ENCODE data around the gene TMEM119. TPM values are rescaled to one million over a fixed set of nuclear protein-coding genes. Genes with fewer than 3 reads are reported as not detected.

TMEM119 gene
- polyA plus RNA-seq, 3 donors = 19.9 to 21.2 (median 20.1) TPM

GRCh38 chr12:108618079-108618952 is 20.4 kb upstream of the TMEM119 start:
- peak in 1 of 3 donors; percentile 65 for DNase-seq (ENCODE audit: low read depth in 3 of 3, low spot score in 2 of 3)

GRCh38 chr12:108616941-108617858 is 19.3 kb upstream of the TMEM119 start:
- DNase-seq (ENCODE audit: low read depth in 3 of 3, low spot score in 2 of 3) = no peak

GRCh38 chr12:108616359-108616758 is 18.5 kb upstream of the TMEM119 start:
- no peak for DNase-seq (ENCODE audit: low read depth in 3 of 3, low spot score in 2 of 3)

- no peak for DNase-seq (ENCODE audit: low read depth in 3 of 3, low spot score in 2 of 3)
Observed at GRCh38 chr12:108615918-108616317, 18.0 kb upstream of the TMEM119 start.

- DNase-seq (ENCODE audit: low read depth in 3 of 3, low spot score in 2 of 3) = no peak
Observed at GRCh38 chr12:108614639-108615038, 16.8 kb upstream of the TMEM119 start.

GRCh38 chr12:108614041-108614440 is 16.2 kb upstream of the TMEM119 start:
- DNase-seq (ENCODE audit: low read depth in 3 of 3, low spot score in 2 of 3) = no peak

DNA sequence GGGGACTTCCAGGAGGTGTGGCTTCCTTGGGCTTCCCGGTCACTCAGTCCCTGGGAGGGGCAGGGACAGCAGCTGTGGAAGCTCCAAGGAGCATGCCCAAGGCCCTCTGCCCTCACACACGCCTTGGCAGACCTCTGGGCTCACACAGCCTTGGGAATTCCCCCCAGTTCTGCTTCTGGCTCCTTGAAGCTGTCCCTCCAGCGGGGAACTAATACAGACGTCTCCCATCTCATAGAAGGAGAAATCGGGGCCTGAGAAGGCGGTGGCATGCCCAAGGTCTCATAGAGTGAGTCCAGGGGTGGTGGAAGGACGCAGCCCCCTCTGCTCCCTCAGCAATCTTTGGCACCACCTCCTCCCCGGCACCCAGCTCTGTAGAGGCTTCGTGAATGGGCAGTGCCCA is 15.7 kb upstream of the TMEM119 start:
- DNase-seq (ENCODE audit: low read depth in 3 of 3, low spot score in 2 of 3) = no peak

- DNase-seq (ENCODE audit: low read depth in 3 of 3, low spot score in 2 of 3) = no peak
Observed at GRCh38 chr12:108612788-108613282, 15.0 kb upstream of the TMEM119 start.

DNA sequence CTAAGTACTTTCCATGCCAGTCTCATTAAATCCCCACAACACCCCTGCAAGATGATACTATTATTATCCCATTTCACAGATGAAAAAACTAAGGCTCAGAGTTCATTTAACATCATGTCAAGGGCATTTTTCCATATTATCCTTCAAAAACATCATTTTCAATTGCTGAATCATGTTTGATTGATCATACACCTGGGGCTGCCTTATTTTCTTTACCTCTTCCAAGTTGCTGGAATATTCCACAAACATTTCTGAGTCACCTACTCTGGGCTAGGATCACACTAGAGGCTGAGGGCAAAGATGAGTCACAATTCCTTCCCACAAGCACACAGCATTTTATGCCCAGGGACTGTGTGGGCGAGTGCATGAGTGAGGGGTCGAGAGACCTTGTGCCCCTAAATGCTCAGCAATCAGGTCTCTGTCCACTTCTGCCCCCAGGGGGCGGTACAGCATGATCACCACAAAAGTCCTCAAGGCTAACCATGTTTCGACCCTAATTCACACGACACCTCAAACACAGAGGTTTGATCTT is 14.1 kb upstream of the TMEM119 start:
- DNase-seq (ENCODE audit: low read depth in 3 of 3, low spot score in 2 of 3) = no peak

DNA sequence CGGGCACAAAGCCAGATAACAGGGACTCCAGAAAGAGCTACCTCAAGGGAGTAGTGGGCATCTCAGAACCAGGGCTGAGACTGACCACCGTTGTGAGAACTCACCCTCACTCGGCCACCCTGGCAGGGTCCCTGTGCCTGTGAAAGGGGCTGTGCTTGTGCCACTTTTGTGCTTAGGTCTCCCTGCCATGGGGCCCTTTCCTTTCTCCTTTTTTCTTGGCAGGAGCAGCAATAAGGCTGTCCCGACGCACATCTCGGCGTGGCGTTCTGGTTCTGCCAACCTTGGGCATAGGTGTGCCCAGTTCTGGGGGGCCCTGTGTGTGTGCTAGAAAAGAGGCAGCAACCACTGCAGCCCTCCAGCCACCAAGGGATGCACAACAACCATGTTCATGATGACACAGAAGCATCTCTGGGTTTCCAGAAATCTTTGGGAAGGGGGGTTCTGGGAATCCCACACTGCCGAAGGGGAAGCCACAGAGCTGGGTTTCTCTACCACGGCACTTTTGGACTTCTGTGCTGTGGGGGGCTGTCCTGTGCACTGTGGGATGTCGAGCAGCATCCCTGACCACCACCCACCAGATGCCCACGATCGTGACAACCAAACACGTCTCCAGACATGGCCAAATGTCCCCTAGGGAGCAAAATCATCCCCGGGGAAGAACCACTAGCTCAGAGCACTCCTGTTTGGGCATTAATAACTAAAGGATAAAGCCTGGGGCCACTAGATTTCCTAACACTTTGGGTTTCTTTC is 13.1 kb upstream of the TMEM119 start:
- DNase-seq (ENCODE audit: low read depth in 3 of 3, low spot score in 2 of 3) = no peak

DNA sequence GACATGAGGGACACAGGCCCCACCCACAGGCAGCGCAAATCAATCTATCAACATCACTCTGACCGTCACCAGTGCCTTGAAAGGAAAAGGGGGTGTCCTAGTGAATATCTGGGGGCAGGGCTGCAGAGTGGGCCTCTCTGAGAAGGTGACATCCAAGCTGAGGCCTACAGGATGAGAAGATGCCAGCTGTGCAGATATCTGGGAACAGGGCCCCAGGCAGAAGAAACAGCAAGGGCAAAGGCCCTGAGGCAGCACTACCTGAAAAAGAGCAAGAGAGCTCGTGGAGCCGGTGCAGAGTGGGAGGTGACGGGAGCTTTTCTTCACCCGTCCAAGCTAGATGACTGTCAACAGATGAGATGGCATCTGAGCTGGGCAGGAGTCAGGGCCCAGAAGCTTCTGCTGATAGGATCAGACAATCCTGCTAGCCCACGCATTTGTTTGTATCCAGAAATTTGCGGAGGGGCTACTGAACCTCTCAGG is 12.5 kb upstream of the TMEM119 start:
- no peak for DNase-seq (ENCODE audit: low read depth in 3 of 3, low spot score in 2 of 3)

GRCh38 chr12:108609537-108610335 is 11.9 kb upstream of the TMEM119 start:
- peak; percentile 65 to 75 (median 72) for DNase-seq (ENCODE audit: low read depth in 3 of 3, low spot score in 2 of 3)

GRCh38 chr12:108608616-108609015 is 10.7 kb upstream of the TMEM119 start:
- no peak for DNase-seq (ENCODE audit: low read depth in 3 of 3, low spot score in 2 of 3)

DNA sequence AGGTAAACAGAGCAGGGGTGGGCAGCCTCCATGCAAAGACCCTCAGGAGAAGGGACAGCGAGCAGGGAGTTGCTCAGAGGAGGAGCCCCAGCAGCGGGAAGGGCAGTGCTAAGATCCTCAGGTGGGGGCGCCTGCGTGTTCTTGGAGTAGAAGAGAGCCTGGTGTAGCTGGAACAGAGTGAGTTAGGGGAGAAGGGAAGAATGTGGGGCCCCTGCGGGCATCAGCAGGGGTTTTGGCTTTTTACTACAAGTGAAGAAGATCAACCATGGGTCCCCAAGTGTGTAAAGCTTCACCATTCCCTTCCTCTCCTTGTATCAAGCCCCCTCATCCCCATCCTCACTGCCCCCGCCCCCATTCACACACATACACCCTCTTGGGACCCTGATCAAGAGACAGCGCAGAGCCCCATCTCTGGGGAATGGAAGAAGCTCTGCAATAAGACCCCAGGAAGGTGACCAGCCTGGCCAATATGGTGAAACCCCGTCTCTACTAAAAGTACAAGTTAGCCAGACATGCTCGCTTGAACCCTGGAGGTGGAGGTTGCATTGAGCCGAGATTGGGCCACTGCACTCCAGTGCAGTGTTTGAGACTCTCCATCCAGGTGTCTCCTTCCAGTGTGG is 10.2 kb upstream of the TMEM119 start:
- no peak for DNase-seq (ENCODE audit: low read depth in 3 of 3, low spot score in 2 of 3)

DNA sequence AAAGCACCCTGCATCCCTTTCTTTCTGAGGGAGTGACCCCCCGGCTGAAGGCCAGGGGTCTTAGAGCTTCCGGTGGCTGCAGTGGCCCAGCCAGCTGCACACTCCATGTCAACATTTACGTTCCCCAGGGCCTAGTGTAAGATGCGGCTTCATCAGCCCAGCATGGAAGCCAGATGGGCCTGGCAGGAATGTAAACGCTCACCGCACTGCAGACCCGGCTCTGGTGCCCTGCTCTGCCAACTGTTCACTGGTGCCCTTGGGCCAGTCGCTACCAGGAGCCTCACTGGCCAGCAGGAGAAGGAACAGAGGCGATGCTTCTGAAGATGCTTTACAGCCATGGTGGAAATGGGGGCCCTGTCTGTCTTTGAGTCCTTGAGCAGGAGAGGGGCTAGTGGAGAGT is 8.6 kb upstream of the TMEM119 start:
- DNase-seq (ENCODE audit: low read depth in 3 of 3, low spot score in 2 of 3) = no peak

DNA sequence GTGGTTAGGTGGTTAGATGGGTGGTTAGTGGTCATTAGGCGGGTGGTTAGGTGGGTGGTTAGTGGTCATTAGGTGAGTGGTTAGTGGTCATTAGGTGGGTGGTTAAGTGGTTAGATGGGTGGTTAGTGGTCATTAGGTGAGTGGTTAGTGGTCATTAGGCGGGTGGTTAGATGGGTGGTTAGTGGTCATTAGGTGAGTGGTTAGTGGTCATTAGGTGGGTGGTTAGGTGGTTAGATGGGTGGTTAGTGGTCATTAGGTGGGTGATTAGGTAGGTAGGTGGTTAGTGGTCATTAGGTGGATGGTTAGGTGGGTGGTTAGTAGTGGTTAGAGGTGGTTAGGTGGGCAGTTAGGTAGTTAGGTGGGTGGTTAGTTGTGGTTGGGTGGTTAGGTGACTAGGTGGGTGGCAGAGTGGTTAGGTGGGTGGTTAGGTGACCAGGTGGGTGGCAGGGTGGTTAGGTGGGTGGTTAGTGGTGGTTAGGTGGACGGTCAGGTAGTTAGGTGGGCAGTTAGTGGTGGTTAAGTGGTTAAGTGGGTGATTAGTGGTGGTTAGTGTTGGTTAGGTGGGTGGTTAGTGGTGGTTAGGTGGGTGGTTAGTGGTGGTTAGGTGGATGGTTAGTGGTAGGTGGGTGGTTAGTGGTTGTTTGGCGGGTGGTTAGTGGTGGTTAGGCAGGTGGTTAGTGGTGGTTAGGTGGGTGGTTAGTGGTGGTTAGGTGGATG is 8.0 kb upstream of the TMEM119 start:
- DNase-seq (ENCODE audit: low read depth in 3 of 3, low spot score in 2 of 3) = no peak

DNA sequence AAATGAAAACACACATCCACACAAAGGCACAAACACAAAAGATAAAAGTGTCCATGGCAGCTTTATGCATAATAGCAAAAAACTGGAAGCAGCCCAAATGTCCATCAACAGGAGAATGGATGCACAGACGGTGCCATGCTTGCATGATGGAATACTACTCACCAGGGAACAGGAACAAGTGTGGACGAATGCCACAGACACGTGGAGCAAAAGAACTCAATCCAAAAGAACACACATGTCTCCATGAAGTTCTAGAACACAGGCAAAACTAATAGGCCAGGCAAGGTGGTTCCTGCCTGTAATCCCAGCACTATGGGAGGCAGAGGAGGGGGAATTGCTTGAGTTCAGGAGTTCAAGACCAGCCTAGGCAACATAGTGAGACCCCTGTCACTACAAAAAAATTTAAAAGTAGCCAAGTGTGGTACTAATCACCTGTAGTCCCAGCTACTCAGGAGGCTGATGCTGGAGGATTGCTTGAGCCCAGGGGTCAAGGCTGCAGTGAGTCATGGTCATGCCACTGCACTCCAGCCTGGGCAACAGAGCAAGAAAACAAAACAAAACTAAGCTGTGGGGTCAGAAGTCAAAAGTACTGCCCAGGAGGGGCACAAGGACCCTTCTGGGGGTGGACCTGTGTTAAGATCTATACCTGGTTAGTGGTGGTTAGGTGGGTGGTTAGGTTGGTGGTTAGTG is 7.3 kb upstream of the TMEM119 start:
- no peak for DNase-seq (ENCODE audit: low read depth in 3 of 3, low spot score in 2 of 3)
